ENCODE results near the gene TRABD2A.
"Not testable (repeated sequence)": the region's sequence is repeated elsewhere in the genome, so short reads cannot be mapped to it uniquely, and the experiment has no call there.

Gene TRABD2A, protein sequence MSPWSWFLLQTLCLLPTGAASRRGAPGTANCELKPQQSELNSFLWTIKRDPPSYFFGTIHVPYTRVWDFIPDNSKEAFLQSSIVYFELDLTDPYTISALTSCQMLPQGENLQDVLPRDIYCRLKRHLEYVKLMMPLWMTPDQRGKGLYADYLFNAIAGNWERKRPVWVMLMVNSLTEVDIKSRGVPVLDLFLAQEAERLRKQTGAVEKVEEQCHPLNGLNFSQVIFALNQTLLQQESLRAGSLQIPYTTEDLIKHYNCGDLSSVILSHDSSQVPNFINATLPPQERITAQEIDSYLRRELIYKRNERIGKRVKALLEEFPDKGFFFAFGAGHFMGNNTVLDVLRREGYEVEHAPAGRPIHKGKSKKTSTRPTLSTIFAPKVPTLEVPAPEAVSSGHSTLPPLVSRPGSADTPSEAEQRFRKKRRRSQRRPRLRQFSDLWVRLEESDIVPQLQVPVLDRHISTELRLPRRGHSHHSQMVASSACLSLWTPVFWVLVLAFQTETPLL

GRCh38 chr2:84880645-84881521 lies at the start of gene TRABD2A:
TSS of gene TRABD2A (minus strand) at chr2:84881084. CDS start at chr2:84881039, 45 bp downstream.
- no peak for DNase-seq

GRCh38 chr2:84927275-84927627 lies 46.4 kb upstream of the TRABD2A start:
- no peak for DNase-seq

GRCh38 chr2:84925724-84926376 lies 45.0 kb upstream of the TRABD2A start:
- peak; percentile 81 for DNase-seq

GRCh38 chr2:84925336-84925723 lies 44.4 kb upstream of the TRABD2A start:
- DNase-seq: no peak

DNA sequence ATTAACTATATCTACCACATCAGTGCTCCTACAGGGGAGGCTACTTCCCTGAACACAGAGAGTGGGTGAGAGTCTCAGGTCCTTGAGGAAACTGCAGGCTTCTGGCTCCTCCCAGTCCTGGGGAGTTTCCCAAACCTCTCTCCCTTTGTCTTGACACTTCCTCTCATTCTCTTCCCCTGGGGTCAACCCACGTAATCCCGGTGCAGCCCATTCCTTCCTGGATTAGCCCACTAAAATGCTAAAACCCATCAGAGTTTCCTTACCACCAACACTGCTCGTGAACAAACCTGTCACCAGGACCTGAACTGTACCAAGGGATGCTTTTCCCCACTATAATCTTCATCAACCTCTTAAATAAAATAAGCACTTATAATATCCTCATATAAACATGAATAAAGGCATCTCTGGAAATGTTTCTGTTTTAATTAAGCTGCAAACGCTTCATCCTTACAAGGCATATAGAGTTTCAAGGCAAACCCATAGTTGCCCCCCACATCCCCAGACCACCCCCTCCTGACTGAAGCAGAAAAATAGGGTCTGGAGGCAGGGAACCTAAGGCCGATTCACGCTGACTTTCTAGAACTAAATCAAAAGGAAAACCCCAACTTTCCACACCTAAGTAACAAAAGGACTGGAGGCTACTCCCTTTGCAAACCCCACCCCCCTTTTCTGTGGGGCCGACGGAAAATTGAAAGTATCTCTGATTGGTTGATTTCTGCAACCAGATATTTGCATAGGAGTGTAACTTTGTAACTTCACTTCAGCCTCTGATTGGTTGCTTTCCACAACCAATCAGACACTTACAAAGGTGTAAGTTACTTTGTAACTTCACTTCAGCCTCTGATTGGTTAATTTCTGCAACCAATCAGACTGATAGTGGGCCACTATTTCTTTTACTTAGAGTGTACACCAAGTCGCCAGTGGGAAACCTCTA lies 43.6 kb upstream of the TRABD2A start:
- DNase-seq: no peak

DNA sequence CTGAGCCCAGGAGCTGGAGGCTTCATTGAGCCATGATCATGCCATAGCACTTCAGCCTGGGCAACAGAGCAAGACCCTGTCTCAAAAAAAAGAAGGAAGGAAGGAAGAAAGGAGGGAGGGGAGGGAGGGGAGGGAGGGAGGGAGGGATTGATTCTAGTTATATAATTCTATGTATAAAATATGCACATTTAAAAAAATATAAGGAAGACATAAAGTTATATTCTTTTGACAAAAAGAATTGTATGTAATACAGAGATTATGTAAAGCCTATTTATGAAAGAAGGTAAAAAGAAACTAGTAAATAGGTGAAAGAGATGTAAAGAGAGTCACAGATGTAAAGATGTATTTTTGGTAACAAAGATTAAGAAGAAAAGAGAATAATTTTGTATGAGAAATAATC lies 42.1 kb upstream of the TRABD2A start:
- no peak for DNase-seq

DNA sequence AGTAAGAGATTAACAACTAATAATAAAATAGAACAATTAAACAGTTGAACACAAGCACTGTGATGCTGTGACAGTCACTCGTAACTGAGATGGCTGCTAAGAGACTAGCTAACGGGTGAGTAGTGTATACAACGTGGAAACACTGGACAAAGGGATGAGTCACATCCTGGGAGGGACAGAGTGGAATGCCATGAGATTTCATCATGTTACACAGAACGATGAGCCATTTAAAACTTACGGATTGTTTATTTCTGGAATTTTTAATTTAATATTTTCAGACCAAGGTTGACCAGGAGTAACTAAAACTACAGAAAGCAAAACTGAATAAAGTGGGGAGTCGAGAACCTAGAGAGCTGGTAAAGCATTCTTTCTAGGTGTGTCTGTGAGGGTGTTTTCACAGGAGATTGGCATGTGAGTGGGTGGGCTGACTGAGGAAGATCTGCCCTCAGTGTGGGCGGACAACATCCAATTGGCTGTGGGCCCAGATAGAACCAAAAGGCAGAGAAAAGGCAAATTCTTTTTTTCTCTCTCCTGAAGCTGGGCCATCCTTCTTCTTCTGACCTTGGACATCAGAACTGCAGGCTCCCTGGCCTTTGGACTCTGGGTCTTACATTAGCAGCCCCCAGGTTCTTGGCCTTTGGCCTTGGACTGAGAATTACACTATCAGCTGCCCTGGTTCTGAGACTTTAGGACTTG lies 39.1 kb upstream of the TRABD2A start:
- no peak for DNase-seq

DNA sequence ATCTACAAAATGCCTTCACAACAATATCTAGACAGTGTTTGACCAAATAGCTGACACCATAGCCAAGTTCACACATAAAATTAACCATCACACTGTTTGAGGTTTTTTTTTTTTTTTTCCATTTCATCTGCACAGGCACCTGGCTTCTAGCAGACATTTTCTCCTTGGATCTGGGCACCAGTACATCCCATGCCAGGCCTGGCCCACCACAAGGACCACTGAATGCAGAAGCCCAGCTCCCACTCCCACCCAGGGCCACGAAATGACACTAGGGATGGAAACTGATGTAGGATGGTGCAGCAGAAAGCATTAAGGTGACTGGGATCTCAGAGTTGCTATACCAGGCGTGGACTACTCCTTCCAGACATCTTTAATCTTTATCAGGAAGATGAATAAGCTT lies 37.5 kb upstream of the TRABD2A start:
- no peak for DNase-seq

GRCh38 chr2:84917821-84918220 lies 36.9 kb upstream of the TRABD2A start:
- DNase-seq: not testable (repeated sequence)

DNA sequence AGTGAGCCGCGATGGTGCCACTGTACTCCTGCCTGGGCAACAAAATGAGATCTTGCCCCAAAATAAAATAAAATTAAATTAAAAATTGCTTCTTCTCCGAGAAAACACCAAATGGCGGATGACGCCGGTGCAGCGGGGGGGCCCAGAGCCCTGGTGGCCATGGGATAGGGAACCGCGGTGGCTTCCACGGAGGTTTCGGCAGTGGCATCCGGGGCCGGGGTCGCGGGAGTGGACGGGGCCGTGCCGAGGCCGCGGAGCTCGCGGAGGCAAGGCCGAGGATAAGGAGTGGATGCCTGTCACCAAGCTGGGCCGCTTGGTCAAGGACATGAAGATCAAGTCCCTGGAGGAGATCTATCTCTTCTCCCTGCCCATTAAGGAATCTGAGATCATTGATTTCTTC lies 34.8 kb upstream of the TRABD2A start:
- not testable (repeated sequence) for DNase-seq

DNA sequence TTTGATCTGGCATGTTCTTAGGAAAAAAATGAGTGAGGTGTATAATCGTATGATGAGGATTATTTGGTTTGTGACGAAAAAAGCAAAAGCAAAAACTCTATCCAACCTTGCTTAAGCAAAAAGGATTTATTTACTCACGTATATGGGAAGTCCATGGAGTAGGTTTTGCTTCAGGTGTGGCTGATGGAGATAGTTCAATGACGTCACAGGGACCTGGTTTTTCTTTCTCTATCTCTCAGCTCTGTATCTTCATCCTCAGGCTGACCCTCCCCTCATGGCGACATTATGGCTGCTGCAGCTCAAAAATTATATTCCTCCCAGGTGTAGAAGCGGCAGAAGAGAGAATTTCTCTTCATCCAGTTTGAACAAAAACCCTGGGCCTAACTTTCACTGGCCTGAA lies 33.5 kb upstream of the TRABD2A start:
- no peak for DNase-seq

GRCh38 chr2:84912984-84913383 lies 32.1 kb upstream of the TRABD2A start:
- no peak for DNase-seq

DNA sequence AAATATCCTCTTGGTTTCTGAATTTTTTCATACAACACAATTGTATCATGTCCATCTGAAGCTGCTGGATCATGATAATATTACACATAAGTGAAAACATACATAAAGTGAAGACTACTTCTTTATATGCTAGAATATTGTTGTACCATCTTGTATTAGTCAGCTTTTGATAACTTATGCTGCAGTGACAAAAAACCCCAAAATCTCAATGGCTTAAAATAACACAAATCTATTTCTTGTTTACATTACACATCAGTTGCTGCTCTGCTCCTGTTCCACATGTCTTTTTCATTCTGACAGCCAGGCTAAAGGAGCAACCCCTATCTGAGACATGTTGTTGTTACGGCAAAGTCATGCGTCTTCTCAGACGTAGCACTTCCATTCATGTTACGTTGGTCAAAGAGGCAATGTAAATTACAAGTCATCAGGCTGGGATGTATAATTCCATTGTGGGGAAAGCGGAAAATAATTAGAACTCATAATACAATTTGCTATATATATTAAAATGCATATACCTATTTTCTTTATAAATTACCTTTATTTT lies 30.3 kb upstream of the TRABD2A start:
- no peak for DNase-seq

- DNase-seq: no peak
These were observed 28.2 kb upstream of the TRABD2A start for GRCh38 chr2:84908948-84909713.

- peak; percentile 10 for DNase-seq
These were observed 26.2 kb upstream of the TRABD2A start for GRCh38 chr2:84906900-84907714.

DNA sequence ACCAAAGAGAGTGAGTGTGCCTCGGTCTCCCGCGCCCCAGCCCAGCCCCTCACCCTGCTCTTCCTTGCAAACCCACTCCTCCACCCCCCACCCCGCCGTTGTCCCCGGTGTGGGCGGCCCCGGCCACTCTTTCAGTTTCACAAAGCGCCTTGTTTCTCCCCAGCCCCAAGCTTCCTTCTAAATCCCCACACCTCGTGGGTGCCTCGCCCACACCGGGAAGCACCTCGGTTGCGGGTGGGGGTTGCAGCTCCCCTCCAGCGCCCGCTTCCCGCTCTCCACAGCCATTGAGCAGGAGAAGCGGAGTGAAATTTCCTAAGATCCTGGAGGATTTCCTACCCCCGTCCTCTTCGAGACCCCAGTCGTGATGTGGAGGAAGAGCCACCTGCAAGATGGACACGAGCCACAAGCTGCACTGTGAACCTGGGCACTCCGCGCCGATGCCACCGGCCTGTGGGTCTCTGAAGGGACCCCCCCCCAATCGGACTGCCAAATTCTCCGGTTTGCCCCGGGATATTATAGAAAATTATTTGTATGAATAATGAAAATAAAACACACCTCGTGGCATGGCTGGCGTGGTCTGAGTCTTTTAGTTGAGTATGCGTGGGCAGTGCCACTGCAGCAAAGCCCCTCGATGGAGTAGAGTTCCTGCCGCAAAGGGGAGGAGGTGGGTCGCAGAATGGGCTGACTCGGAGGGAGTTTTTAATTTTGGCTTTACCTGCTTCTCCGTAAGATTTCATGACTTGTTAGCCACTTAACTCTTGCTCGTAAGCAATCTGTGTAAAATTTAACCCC lies 25.4 kb upstream of the TRABD2A start:
- DNase-seq: no peak

GRCh38 chr2:84905181-84906107 lies 24.6 kb upstream of the TRABD2A start, which contains the start of gene TMSB10:
TSS of gene TMSB10 (plus strand) at chr2:84905656.
- DNase-seq: peak; percentile 49
